HG02852 (cell line): ENCODE results near the gene PTPN4.
A peak's percentile ranks its signal among the peaks of the same experiment; 100 is the strongest.
"Not testable (repeated sequence)": the region's sequence is repeated elsewhere in the genome, so short reads cannot be mapped to it uniquely, and the experiment has no call there.

Experiments
- ATAC-seq: cut with Tn5 transposase; IDR thresholded peaks from one replicate; pipeline ENCODE4 v1.9.1; 2021; ENCODE audit warnings: mild to moderate bottlenecking, moderate library complexity; ENCODE audit not compliant: unreplicated experiment

Gene PTPN4

GRCh38 chr2:119937680-119938079 lies 178.0 kb downstream of the PTPN4 start:
- no peak for ATAC-seq

GRCh38 chr2:119939915-119940314 lies 180.2 kb downstream of the PTPN4 start:
- no peak for ATAC-seq

DNA sequence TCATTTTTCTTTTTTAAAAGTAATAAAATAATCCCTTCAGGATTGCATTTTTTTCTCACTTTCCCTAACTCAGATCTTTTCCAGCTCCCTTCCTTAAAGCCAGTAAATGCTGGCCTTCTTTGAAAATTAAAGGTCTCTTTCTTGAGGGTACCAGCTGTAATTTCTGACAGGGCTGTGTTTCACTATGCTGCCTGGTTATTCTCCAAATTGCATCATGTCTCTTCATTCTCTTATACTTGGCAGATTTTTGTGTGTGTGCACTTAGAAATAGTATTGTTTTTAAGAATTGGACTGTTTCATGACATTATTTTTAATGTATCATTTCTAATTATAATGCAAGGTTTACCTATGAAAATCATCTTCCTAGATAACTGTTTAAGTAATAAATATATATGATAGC lies 181.1 kb downstream of the PTPN4 start:
- ATAC-seq, result no peak

DNA sequence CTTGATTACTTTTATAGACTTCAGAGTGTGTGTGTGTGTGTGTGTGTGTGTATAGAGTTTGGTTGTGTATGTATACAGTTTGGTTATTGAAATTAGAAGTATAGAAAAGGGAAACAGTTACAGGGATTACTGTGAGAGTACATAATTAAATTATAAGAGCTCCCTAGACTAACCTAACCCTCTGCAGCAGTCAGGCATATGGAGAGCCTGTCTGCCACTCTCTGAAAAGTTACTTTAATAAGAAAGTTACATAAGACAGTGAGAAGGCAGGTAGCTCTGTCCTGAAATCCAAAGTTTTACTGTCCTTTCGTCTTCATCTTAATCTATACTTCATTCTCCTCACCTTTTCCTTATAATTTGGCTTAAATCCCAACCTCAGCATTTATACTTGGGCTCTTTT lies 181.7 kb downstream of the PTPN4 start:
- no peak for ATAC-seq

DNA sequence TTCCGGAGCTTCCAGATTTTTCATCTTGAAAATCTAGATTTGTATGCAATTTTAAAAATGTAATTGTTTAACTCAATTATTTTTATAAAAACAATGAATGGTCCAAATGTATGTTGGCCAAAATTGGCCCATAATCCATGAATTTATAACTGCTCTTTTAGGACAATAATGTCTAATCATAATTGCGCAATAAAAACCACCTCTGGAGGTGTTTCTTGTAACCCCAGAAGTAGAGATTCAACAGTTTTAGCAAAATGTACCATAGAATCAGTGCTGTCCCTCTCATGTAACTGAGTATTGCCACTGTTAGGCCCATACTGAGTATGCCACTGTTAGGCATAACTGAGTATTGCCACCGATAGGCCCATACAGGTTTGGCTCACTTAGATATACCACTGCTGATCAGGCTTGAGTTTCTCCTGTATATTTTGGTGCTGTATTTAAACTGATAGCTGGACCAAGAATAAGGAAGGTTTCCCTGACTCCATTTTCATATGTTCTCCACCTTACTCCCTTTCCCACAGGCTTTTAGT lies 182.3 kb downstream of the PTPN4 start:
- ATAC-seq, result no peak

- no peak for ATAC-seq
Measured at GRCh38 chr2:119943058-119943457, 183.3 kb downstream of the PTPN4 start.

DNA sequence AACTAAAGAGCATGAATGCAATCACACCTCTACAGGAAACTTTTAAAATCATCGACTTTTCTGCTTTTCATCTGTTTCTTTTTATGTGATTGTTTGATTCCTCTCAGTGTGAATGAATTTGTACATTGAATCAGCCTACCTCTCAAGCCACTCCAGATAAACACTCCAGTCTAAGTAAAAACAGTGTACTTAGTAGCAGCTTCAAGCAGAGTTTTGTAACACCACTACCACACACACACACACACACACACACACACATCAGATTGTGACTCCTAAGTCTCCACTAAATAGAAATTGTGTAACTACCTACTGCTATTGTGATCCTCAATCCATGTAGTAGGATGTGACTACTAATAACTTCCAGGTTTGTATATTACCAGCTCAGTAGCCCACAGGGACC lies 187.8 kb downstream of the PTPN4 start:
- no peak for ATAC-seq

- no peak for ATAC-seq
Measured at GRCh38 chr2:119950966-119951365, 191.2 kb downstream of the PTPN4 start.

DNA sequence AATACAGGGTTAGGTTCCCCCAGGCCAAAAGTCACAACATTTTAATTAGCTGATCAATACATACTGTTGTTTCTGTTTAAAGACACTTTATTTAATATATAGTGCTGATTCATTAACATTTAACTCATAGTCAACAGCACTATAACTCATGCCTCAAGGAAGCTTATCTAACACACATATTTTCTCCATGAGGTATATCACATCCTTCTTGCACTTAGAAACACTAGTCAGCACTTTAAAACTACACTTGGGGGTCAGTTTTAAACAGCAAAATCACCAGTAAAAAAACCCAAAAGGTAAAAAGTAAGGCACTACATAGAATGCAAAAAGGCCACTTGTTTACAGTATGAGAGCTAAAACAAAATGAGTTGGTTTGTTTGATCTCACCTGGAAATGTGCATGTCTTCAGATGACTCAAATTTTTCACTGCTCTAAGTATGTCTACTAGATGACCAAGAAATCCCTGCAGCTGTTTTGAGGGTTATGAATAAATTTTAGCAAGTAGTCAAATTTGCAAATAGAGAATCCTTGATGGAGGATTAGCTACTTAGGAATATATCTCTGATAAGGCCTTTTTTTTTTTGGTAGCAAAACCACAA lies 199.0 kb downstream of the PTPN4 start:
- ATAC-seq, result no peak

GRCh38 chr2:119960821-119961220 lies 201.1 kb downstream of the PTPN4 start:
- ATAC-seq, result no peak

DNA sequence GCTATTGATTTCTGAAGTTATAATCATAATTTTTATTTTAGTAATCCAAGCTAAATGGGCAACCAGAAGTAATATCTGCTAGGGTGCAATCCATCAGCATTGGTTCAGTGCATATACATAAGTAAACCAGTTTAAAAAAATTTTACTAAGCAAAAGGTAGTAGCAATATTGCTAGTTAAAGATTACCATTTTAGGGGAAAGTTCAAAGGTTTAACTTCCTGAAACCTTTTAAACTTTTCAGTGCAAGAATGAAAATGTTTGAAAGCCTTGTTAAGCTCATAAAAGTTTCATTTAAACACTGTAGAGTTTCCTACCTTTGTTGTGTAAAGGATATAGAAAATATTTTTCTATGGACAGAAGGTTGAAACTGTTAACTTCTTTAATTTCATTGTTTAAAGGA lies 222.2 kb downstream of the PTPN4 start:
- no peak for ATAC-seq

GRCh38 chr2:119982506-119982905 lies 222.8 kb downstream of the PTPN4 start:
- no peak for ATAC-seq

GRCh38 chr2:119983108-119983507 lies 223.4 kb downstream of the PTPN4 start:
- ATAC-seq, result no peak

GRCh38 chr2:119996148-119996547 lies 236.4 kb downstream of the PTPN4 start:
- ATAC-seq, result no peak

DNA sequence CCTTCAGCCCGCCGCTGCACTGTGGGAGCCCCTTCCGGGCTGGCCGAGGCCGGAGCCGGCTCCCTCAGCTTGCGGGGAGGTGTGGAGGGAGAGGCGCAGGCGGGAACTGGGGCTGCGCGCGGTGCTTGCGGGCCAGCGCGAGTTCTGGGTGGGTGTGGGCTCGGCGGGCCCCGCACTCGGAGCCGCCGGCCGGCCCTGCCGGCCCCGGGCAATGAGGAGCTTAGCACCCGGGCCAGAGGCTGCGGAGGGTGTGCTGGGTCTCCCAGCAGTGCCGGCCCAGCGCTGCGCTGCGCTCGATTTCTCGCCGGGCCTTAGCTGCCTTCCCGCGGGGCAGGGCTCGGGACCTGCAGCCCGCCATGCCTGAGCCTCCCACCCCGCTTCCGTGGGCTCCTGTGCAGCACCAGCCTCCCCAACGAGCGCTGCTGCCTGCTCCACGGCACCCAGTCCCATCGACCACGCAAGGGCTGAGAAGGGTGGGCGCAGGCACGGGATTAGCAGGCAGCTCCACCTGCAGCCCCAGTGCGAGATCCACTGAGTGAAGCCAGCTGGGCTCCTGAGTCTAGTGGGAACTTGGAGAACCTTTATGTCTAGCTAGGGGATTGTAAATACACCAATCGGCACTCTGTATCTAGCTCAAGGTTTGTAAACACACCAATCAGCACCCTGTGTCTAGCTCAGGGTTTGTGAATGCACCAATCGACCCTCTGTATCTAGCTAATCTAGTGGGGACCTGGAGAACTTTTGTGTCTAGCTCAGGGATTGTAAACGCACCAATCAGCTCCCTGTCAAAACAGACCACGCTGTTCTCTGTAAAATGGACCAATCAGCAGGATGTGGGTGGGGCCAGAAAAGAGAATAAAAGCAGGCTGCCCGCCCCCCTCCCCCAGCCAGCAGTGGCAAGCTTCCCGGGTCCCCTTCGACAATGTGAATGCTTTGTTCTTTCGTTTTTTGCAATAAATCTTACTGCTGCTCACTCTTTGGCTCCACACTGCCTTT lies 237.5 kb downstream of the PTPN4 start:
- not testable (repeated sequence) for ATAC-seq

DNA sequence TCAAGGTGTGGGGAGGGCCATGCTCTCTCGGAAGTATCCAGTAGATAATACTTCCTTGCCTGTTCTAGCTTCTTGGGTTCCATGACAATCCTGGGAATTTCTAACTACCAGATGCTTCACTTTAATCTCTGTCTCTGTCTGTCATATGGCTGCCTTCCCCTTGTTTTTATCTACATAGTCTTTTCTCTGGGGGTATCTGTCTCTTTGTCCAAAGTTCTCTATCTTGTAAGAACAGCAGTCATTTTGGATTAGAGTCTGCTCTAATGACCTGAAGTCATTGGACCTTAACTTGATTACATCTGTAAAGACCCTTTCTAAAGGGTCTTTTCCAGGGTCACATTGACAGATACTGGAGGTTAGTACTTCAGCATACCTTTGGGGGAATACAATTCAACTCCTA lies 241.7 kb downstream of the PTPN4 start:
- no peak for ATAC-seq

GRCh38 chr2:120004254-120004653 lies 244.5 kb downstream of the PTPN4 start:
- no peak for ATAC-seq

DNA sequence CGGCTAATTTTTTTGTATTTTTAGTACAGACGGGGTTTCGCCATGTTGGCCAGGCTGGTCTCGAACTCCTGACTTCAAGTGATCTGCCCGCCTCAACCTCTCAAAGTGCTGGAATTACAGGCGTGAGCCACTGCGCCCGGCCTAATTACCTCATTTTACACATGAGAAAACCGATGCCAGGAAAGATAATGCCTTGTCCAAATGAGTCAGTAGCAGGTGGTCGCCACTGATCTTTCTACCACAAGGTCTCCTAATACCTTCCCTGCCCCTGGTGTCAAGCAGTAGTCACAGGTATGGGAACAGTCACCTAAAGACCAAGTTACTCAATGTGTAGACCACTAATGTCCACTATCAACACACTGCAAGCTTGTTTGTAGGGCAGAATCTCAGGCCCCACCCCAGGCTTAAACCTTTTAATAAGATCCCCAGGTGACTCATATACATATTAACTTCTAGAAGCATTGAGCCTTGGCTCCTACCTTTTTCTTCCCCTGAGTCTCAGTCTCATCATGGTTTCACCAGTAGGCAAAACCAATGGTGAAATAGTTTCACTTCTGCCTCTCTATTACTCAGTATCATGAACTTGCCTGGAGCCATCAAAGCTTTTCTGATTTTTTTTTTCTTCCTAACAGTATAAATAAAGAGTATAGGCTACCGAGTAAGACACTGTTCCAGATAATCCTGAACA lies 246.3 kb downstream of the PTPN4 start:
- ATAC-seq, result peak; percentile 92

DNA sequence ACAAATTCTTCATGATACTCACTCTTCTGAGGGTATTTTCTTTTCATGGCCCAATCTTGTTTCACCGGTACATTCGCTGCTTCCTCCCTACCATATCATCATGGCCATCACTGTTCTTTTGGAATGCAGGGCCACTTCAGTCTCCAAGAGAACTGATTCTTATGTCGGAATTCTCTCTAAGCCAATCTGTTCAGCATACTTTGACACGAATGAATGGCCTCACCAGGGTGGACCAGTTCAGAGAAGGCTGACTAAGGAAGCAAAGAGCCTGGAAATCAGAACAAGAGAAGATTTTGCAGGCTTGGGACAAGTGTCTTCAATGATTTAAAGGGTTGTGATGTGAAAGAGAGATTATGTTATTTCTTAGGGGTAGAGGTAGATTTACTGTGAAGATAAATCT lies 248.1 kb downstream of the PTPN4 start:
- ATAC-seq, result no peak

DNA sequence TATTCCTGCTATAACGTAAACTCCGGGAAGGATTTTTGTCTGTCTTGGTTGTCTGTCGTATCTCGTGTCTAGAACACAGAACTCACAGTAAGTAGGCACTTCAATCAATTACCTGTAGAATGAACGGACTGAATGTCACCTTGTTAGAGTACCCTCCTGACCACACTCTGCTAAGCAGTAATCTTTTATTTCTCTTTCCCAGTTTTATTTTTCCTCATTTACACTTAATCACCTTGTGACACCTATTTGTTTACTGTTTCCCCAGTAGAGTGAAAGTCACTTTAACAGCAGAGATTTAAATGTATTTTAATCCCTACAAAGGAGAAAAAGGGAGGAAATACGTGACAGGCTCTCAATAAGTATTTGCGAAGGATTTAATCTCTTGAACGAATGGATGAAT lies 252.6 kb downstream of the PTPN4 start:
- no peak for ATAC-seq
